K562 (cell line): Measurements from ENCODE around the gene DEPDC1B. TPM values are rescaled to one million over a fixed set of nuclear protein-coding genes. Genes with fewer than 3 reads are reported as not detected.

Experiments used
- ATAC-seq: fragments of 200-7000 bp; cut with Tn5 transposase; 3 replicates; pipeline ENCODE4 v1.9.1; 2020; ENCODE audit warnings: moderate library complexity
- BruUV-seq: library from RNA; stranded (reverse); fragments of 400-500 nt; replicated peaks from 2 replicates; lab custom pipeline; 2021; lab: Mats Ljungman, UMichigan
- CTCF ChIA-PET: fragments of 300-600 bp; formaldehyde crosslinking; extraction: SDS; loops from one replicate; lab custom pipeline; 2021; ENCODE audit warnings: low intra/inter-chr PET ratio; lab: Yijun Ruan, JAX
- POLR2A ChIA-PET: fragments of 300-600, 350-650 bp; sonication (Branson Sonifier 250); formaldehyde crosslinking; extraction: SDS; loops from one replicate; lab custom pipeline; 2021; ENCODE audit warnings: antibody characterized with exemption, inconsistent platforms; lab: Yijun Ruan, JAX
- DNase-seq, 4 experiments: peaks; one replicate each; pipeline versions ENCODE4 v3.0.0 to v3.0.0-alpha.2; 2011 to 2018; ENCODE audit warnings: low spot score in 3 of 4, mixed read lengths in 3 of 4; ENCODE audit errors: extremely low read depth in 1 of 4
- FAIRE-seq: peaks from 2 replicates; lab custom pipeline; 2011; peaks lifted over from hg19 to GRCh38; lab: Jason Lieb, UNC
- H2AFZ ChIP-seq: 2 replicates; pipeline ENCODE4 v1.6.0; 2011; ENCODE audit warnings: low read depth, low read length, control low read depth, inconsistent platforms
- H3K27ac ChIP-seq: fragments of 200-600 bp; 3 replicates; pipeline ENCODE4 v1.8.0; 2011; ENCODE audit warnings: low read depth, mild to moderate bottlenecking, control low read depth, inconsistent platforms, low read length, moderate library complexity, mixed read lengths; ENCODE audit errors: extremely low read depth
- H3K27me3 ChIP-seq, 2 experiments: fragments of 300-600 bp in 1 of 2; 2 replicates in 1 of 2; 3 replicates in 1 of 2; pipeline versions ENCODE4 v1.6.0 to v1.8.0; 2011; ENCODE audit warnings: inconsistent platforms in 2 of 2, low read length in 2 of 2, mild to moderate bottlenecking in 1 of 2, mixed read lengths in 1 of 2, moderate library complexity in 1 of 2; ENCODE audit not compliant: control insufficient read depth in 2 of 2, insufficient read depth in 2 of 2
- H3K36me3 ChIP-seq: fragments of 300-600 bp; 3 replicates; pipeline ENCODE4 v1.8.0; 2011; ENCODE audit warnings: mild to moderate bottlenecking, low read length, inconsistent platforms; ENCODE audit not compliant: control insufficient read depth, insufficient read depth
- H3K4me1 ChIP-seq, 2 experiments: fragments of 200-600 bp in 1 of 2; replicated peaks in 1 of 2; 2 replicates in 1 of 2; 3 replicates in 1 of 2; pipeline versions ENCODE4 v1.5.1 to v1.8.0; 2011; ENCODE audit warnings: inconsistent platforms in 2 of 2, low read length in 2 of 2, mild to moderate bottlenecking in 1 of 2, mixed read lengths in 1 of 2, moderate library complexity in 1 of 2; ENCODE audit not compliant: control insufficient read depth in 2 of 2, insufficient read depth in 2 of 2
- H3K4me2 ChIP-seq: 2 replicates; pipeline ENCODE4 v1.6.1; 2011; ENCODE audit warnings: low read length, control low read depth, inconsistent platforms, mixed read lengths; ENCODE audit not compliant: insufficient read depth
- H3K4me3 ChIP-seq: fragments of 200-600 bp; sonication (generic), shearing (Covaris generic); 2 replicates; pipeline ENCODE4 v1.5.1; 2016; ENCODE audit warnings: control low read depth, inconsistent platforms
- H3K79me2 ChIP-seq: fragments of 200-600 bp; 3 replicates; pipeline ENCODE4 v1.8.0; 2011; ENCODE audit warnings: low read length, inconsistent platforms; ENCODE audit not compliant: control insufficient read depth, insufficient read depth
- H3K9ac ChIP-seq, 2 experiments: 2 replicates each; pipeline versions ENCODE4 v1.6.0 to v1.6.1; 2011; ENCODE audit warnings: low read depth in 2 of 2, low read length in 2 of 2, control low read depth in 1 of 2, inconsistent platforms in 1 of 2, mild to moderate bottlenecking in 1 of 2, mixed read lengths in 1 of 2; ENCODE audit not compliant: insufficient read depth in 1 of 2
- H3K9me1 ChIP-seq: one replicate; pipeline ENCODE4 v1.6.0; 2011; ENCODE audit warnings: inconsistent platforms, mild to moderate bottlenecking, low read length, moderate library complexity; ENCODE audit not compliant: control insufficient read depth, insufficient read depth
- H3K9me3 ChIP-seq: replicated peaks from 2 replicates; pipeline ENCODE4 v1.5.1; 2011; ENCODE audit warnings: low read depth, low read length, inconsistent platforms; ENCODE audit not compliant: control insufficient read depth, insufficient read depth
- H4K20me1 ChIP-seq: replicated peaks from 2 replicates; pipeline ENCODE4 v1.6.1; 2011; ENCODE audit warnings: low read length, inconsistent platforms, mixed read lengths; ENCODE audit not compliant: control insufficient read depth, insufficient read depth
- CAMTA2 ChIP-seq: fragments of 250-450 bp; sonication (Bioruptor Pico); conservative IDR thresholded peaks from 2 replicates; pipeline ENCODE4 v1.5.1; 2022
- CBX8 ChIP-seq: fragments of 200-600 bp; sonication (generic); IDR thresholded peaks from 2 replicates; pipeline ENCODE4 v1.6.1; 2012; ENCODE audit warnings: borderline replicate concordance, mixed run types, low read depth, mild to moderate bottlenecking, moderate library complexity, mixed read lengths, low read length, control low read depth, inconsistent platforms; ENCODE audit not compliant: poor library complexity, severe bottlenecking; ENCODE audit errors: extremely low read depth
- PPARD ChIP-seq: fragments of 250-450 bp; sonication (Bioruptor Pico); IDR thresholded peaks from 2 replicates; pipeline ENCODE4 v1.8.0; 2022; ENCODE audit warnings: inconsistent platforms, mild to moderate bottlenecking, moderate library complexity
- PTTG1 ChIP-seq: fragments of 450-650 bp; IDR thresholded peaks from 2 replicates; pipeline ENCODE4 v1.6.1; 2016; ENCODE audit warnings: low read depth, mild to moderate bottlenecking, missing genetic modification characterization, missing compliant biosample characterization
- RCOR1 ChIP-seq, 2 experiments: IDR thresholded peaks; 2 replicates each; pipeline ENCODE4 v1.6.1; 2012; ENCODE audit warnings: low read depth in 2 of 2, low read length in 2 of 2, borderline replicate concordance in 1 of 2, improper control_type of control experiment in 1 of 2
- SREBF2 ChIP-seq: sonication (generic); formaldehyde crosslinking; IDR thresholded peaks from 2 replicates; pipeline ENCODE4 v1.4.0; 2020; ENCODE audit warnings: mild to moderate bottlenecking, missing genetic modification reagents
- ZKSCAN8 ChIP-seq: fragments of 200-800 bp; sonication (Bioruptor generic); IDR thresholded peaks from 2 replicates; pipeline ENCODE4 v1.6.1; 2016; ENCODE audit warnings: missing genetic modification characterization, missing compliant biosample characterization
- ZNF197 ChIP-seq: fragments of 200-800 bp; sonication (Bioruptor generic); IDR thresholded peaks from 2 replicates; pipeline ENCODE4 v1.6.1; 2016; ENCODE audit warnings: low read depth, missing genetic modification characterization, missing compliant biosample characterization
- ZNF583 ChIP-seq: fragments of 250-450 bp; sonication (Bioruptor Pico); IDR thresholded peaks from 2 replicates; pipeline ENCODE4 v1.4.0; 2020
- ZNF778 ChIP-seq: fragments of 450-650 bp; formaldehyde crosslinking; IDR thresholded peaks from 2 replicates; pipeline ENCODE4 v1.4.0; 2020; ENCODE audit warnings: mild to moderate bottlenecking, moderate library complexity
- WGBS: fragments of 100-300 bp; shearing (Covaris generic); methylation state at CpG from one replicate; pipeline ENCODE4 v1.1.6; 2016; ENCODE audit warnings: low coverage, mixed read lengths; ENCODE audit not compliant: insufficient coverage; ENCODE audit errors: missing lambda C conversion rate; 5-methylcytosine and 5-hydroxymethylcytosine counted together
- in situ Hi-C: fragments of 300-500 bp; cut with MboI; formaldehyde crosslinking; loops from 4 replicates; pipeline ENCODE4 v1.15.0; 2018; ENCODE audit warnings: inconsistent platforms, mixed read lengths
- intact Hi-C: fragments of 100-400 bp; cut with micrococcal nuclease; formaldehyde crosslinking; loops from 2 replicates; pipeline ENCODE4 v1.14.2; 2022
- polyA plus RNA-seq, 8 experiments: library from polyadenylated mRNA; depleted of rRNA in 4 of 8; stranded (reverse) in 5 of 8; unstranded in 3 of 8; fragments of >200 nt; fragmentation: Nextera tagmentation in 2 of 8; fragmentation: Illumina TruSeq in 1 of 8; extraction: Ambion mirVana in 2 of 8; extraction: Trizol in 1 of 8; gene quantifications; 2 replicates each; pipeline versions ENCODE4 v1.2.1 to v1.2.3, GENCODE V29; 2011 to 2014; ENCODE audit warnings: inconsistent platforms in 1 of 8, missing spikeins in 1 of 8
- total RNA-seq, 7 experiments: library from RNA; depleted of rRNA in 6 of 7; stranded (reverse); fragments of >200 nt in 6 of 7; fragmentation: Illumina TruSeq in 2 of 7; extraction: Trizol in 2 of 7; gene quantifications; 2 replicates each; pipeline versions ENCODE4 v1.2.1 to v1.2.3, GENCODE V29; 2011 to 2021; ENCODE audit warnings: low replicate concordance in 1 of 7
- TF ChIP-seq, protein P1 (sequence below): sonication (generic); formaldehyde crosslinking; IDR thresholded peaks from 2 replicates; pipeline ENCODE4 v1.8.0; 2023; ENCODE audit warnings: mild to moderate bottlenecking, missing genetic modification reagents

The DEPDC1B gene
- total and polyA plus RNA-seq, 9 of the 15 experiments (the other 6 are each of a cell fraction or from before 2014, with no cell fraction given): 36.0 to 67.2 (median 44.5) TPM

DNA sequence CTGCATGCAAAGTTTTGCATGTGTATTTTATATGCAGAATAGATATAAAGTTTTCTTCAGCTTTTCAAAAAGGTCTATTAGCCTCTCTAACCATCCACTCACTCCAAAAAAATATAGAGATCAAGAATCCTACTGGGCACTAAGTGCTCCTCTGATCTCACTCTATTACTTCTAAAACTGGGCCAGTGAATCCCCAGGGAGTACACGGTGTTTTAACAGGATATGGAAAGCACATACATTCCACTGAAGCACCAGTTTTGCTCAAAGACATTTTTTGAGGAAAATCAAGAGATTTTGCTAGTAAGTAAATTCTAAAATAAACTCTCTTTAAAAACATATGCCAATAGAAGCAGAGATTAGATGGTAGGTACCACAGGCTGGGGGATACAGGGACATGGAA, 95.2 kb downstream of the DEPDC1B start:
- H3K27ac ChIP-seq: no peak overlapping the region
- WGBS: 80% methylated on average over 1 of the region's 1 CpG
- ChIA-PET CTCF (no interaction called here), POLR2A (no interaction called here)
- H3K9ac ChIP-seq: no peak overlapping the region
- no peaks in the 10 kb centered on the region for H3K9me3 ChIP-seq
- DNase-seq (no peak), FAIRE-seq (no peak), ATAC-seq (no peak)
- no TSS peak for BruUV-seq
- no peak for TF ChIP-seq RCOR1 (IDR thresholded peaks at IDR 0.05; ENCODE audit: borderline replicate concordance in 1 of 2, low read depth in 2 of 2, low read length in 2 of 2)
- TF ChIP-seq ZNF197 (CRISPR knock-in tag): no peak
- no peak for TF ChIP-seq ZNF778
- no peak for TF ChIP-seq CAMTA2 (CRISPR knock-in tag)
- no peak overlapping the region for H3K4me3 ChIP-seq
- no peaks in the 10 kb centered on the region for H3K9me1 ChIP-seq
- intact Hi-C loops: no loop called here
- H3K27me3 ChIP-seq: no peaks in the 10 kb centered on the region
- H4K20me1 ChIP-seq: no peaks in the 10 kb centered on the region
- in situ Hi-C loops: no loop called here
- H3K4me1 ChIP-seq: no peaks in the 10 kb centered on the region
- peaks cover 14% of the 10 kb centered on the region for H3K36me3 ChIP-seq
- H3K79me2 ChIP-seq: no peaks in the 10 kb centered on the region
- no peak overlapping the region for H2AFZ ChIP-seq
- no peak overlapping the region for H3K4me2 ChIP-seq

- FAIRE-seq: no peak
- Histone ChIP-seq H3K9me3 (no peaks in the 10 kb centered on the region), H3K9me1 (no peaks in the 10 kb centered on the region), H2AFZ (no peak overlapping the region), H3K4me1 (no peaks in the 10 kb centered on the region), H3K4me2 (no peak overlapping the region), H4K20me1 (no peaks in the 10 kb centered on the region), H3K4me3 (no peak overlapping the region), H3K27me3 (no peaks in the 10 kb centered on the region), H3K79me2 (no peaks in the 10 kb centered on the region), H3K27ac (no peak overlapping the region), H3K9ac (no peak overlapping the region), H3K36me3 (peaks cover 19% of the 10 kb centered on the region)
- CTCF ChIA-PET: no interaction called here
- BruUV-seq: no TSS peak
- in situ Hi-C loops (no loop called here), intact Hi-C loops (no loop called here)
- 86% methylated on average over 4 of the region's 4 CpGs for WGBS
- no peak for ATAC-seq
- no peak for DNase-seq
- POLR2A ChIA-PET: no interaction called here
- no peak for TF ChIP-seq ZNF583 (CRISPR knock-in tag)
- no peak for TF ChIP-seq SREBF2
- no peak for TF ChIP-seq PPARD (CRISPR knock-in tag)
- no peak for TF ChIP-seq ZKSCAN8 (CRISPR knock-in tag)
- TF ChIP-seq CBX8: no peak
- no peak for TF ChIP-seq PTTG1 (tag)
- TF ChIP-seq, protein P1, sequence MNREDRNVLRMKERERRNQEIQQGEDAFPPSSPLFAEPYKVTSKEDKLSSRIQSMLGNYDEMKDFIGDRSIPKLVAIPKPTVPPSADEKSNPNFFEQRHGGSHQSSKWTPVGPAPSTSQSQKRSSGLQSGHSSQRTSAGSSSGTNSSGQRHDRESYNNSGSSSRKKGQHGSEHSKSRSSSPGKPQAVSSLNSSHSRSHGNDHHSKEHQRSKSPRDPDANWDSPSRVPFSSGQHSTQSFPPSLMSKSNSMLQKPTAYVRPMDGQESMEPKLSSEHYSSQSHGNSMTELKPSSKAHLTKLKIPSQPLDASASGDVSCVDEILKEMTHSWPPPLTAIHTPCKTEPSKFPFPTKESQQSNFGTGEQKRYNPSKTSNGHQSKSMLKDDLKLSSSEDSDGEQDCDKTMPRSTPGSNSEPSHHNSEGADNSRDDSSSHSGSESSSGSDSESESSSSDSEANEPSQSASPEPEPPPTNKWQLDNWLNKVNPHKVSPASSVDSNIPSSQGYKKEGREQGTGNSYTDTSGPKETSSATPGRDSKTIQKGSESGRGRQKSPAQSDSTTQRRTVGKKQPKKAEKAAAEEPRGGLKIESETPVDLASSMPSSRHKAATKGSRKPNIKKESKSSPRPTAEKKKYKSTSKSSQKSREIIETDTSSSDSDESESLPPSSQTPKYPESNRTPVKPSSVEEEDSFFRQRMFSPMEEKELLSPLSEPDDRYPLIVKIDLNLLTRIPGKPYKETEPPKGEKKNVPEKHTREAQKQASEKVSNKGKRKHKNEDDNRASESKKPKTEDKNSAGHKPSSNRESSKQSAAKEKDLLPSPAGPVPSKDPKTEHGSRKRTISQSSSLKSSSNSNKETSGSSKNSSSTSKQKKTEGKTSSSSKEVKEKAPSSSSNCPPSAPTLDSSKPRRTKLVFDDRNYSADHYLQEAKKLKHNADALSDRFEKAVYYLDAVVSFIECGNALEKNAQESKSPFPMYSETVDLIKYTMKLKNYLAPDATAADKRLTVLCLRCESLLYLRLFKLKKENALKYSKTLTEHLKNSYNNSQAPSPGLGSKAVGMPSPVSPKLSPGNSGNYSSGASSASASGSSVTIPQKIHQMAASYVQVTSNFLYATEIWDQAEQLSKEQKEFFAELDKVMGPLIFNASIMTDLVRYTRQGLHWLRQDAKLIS (CRISPR knock-in tag): no peak
Measured at GRCh38 chr5:60598424-60598823, 101.5 kb downstream of the DEPDC1B start.
